ENCODE results near the gene PLAGL1. TPM values are rescaled to one million over a fixed set of nuclear protein-coding genes. Genes with fewer than 3 reads are reported as not detected.
"Not testable (repeated sequence)": the region's sequence is repeated elsewhere in the genome, so short reads cannot be mapped to it uniquely, and the experiment has no call there.

PLAGL1 gene
- total RNA-seq, 1 donor from 2014 or later, result 10.9 TPM

GRCh38 chr6:143949962-143950361, 58.1 kb downstream of the PLAGL1 start:
- no peak for ATAC-seq
- DNase-seq, result no peak
- intact Hi-C loops (cut with micrococcal nuclease), result no loop called here

- ATAC-seq (no peak), DNase-seq (no peak)
- intact Hi-C loops (cut with micrococcal nuclease), result no loop called here
Observed at GRCh38 chr6:143949535-143949934, 58.5 kb downstream of the PLAGL1 start.

- no peak for ATAC-seq
- intact Hi-C loops (cut with micrococcal nuclease), result no loop called here
- DNase-seq, result no peak
Observed at GRCh38 chr6:143948208-143948607, 59.9 kb downstream of the PLAGL1 start.

- peak; percentile 68 for DNase-seq
- intact Hi-C loops (cut with micrococcal nuclease), result no loop called here
- ATAC-seq, result peak; percentile 52
Observed at GRCh38 chr6:143941852-143942627, 66.0 kb downstream of the PLAGL1 start.

GRCh38 chr6:143940011-143940597, 68.0 kb downstream of the PLAGL1 start:
- intact Hi-C loops (cut with micrococcal nuclease), result no loop called here
- DNase-seq (no peak), ATAC-seq (no peak)

- no peak for ATAC-seq
- intact Hi-C loops (cut with micrococcal nuclease), result no loop called here
Observed at GRCh38 chr6:143939364-143939763, 68.7 kb downstream of the PLAGL1 start.

GRCh38 chr6:143937668-143937970, 70.4 kb downstream of the PLAGL1 start:
- ATAC-seq (no peak), DNase-seq (no peak)
- intact Hi-C loops (cut with micrococcal nuclease), result no loop called here

More at GRCh38 chr6:143939364-143939763, 68.7 kb downstream of the PLAGL1 start:
- no peak for DNase-seq

GRCh38 chr6:143936778-143937667, 71.0 kb downstream of the PLAGL1 start:
- DNase-seq, result no peak
- intact Hi-C loops (cut with micrococcal nuclease), result no loop called here
- ATAC-seq, result no peak

GRCh38 chr6:143936347-143936746, 71.7 kb downstream of the PLAGL1 start:
- intact Hi-C loops (cut with micrococcal nuclease), result no loop called here
- no peak for ATAC-seq

GRCh38 chr6:143934867-143935266, 73.2 kb downstream of the PLAGL1 start:
- DNase-seq (no peak), ATAC-seq (no peak)
- intact Hi-C loops (cut with micrococcal nuclease), result no loop called here

More at GRCh38 chr6:143936347-143936746, 71.7 kb downstream of the PLAGL1 start:
- DNase-seq, result no peak

GRCh38 chr6:143934331-143934730, 73.7 kb downstream of the PLAGL1 start:
- DNase-seq, result no peak
- intact Hi-C loops (cut with micrococcal nuclease), result no loop called here
- no peak for ATAC-seq

GRCh38 chr6:143929975-143930374, 78.1 kb downstream of the PLAGL1 start:
- no peak for ATAC-seq
- DNase-seq, result no peak
- intact Hi-C loops (cut with micrococcal nuclease), result no loop called here

GRCh38 chr6:143928853-143929252, 79.2 kb downstream of the PLAGL1 start:
- ATAC-seq (no peak), DNase-seq (no peak)
- intact Hi-C loops (cut with micrococcal nuclease), result no loop called here

- not testable (repeated sequence) for DNase-seq
Observed at GRCh38 chr6:143917026-143917425, 91.0 kb downstream of the PLAGL1 start.

GRCh38 chr6:143912671-143913070, 95.4 kb downstream of the PLAGL1 start:
- no peak for ATAC-seq
- intact Hi-C loops (cut with micrococcal nuclease), result no loop called here
- no peak for DNase-seq

More at GRCh38 chr6:143917026-143917425, 91.0 kb downstream of the PLAGL1 start:
- ATAC-seq; intact Hi-C loops (cut with micrococcal nuclease): not testable (repeated sequence)

GRCh38 chr6:143911028-143911427, 97.0 kb downstream of the PLAGL1 start:
- intact Hi-C loops (cut with micrococcal nuclease), result no loop called here
- no peak for DNase-seq
- no peak for ATAC-seq

GRCh38 chr6:143902827-143903226, 105.2 kb downstream of the PLAGL1 start:
- ATAC-seq (no peak), DNase-seq (no peak)
- intact Hi-C loops (cut with micrococcal nuclease), result no loop called here

- ATAC-seq, result peak; percentile 98
- DNase-seq, result no peak
- intact Hi-C loops (cut with micrococcal nuclease), result no loop called here
Observed at GRCh38 chr6:143901885-143902750, 105.9 kb downstream of the PLAGL1 start.

GRCh38 chr6:143900358-143900757, 107.7 kb downstream of the PLAGL1 start:
- intact Hi-C loops (cut with micrococcal nuclease), result no loop called here
- DNase-seq, result no peak
- ATAC-seq, result no peak
